GM10248 (cell line): ENCODE measurements around the gene SCFD2.

Experiments used
- CTCF ChIA-PET: fragments of 300-600 bp; sonication (Branson Sonifier 250); formaldehyde crosslinking; extraction: SDS; loops from one replicate; lab custom pipeline; 2021; ENCODE audit warnings: antibody characterized with exemption; lab: Yijun Ruan, JAX
- POLR2A ChIA-PET: fragments of 350-650 bp; sonication (Branson Sonifier 250); formaldehyde crosslinking; extraction: SDS; loops from one replicate; lab custom pipeline; 2020; ENCODE audit warnings: antibody characterized with exemption; lab: Yijun Ruan, JAX
- DNase-seq: peaks from one replicate; pipeline ENCODE4 v3.0.0; 2012; ENCODE audit errors: extremely low spot score
- CTCF ChIP-seq: IDR thresholded peaks from 2 replicates; pipeline ENCODE4 v1.5.1; 2012; ENCODE audit warnings: mild to moderate bottlenecking, low read depth; ENCODE audit errors: extremely low read depth, missing control alignments, control extremely low read depth

Gene SCFD2

GRCh38 chr4:53120778-53121177, 245.1 kb downstream of the SCFD2 start:
- no peak for TF ChIP-seq CTCF
- CTCF ChIA-PET = interaction anchor here (1.7 kb wide), 1 partner anchor 11 kb away, joined by 4 read pairs; no protein-coding TSS in a partner anchor
- DNase-seq = no peak
- POLR2A ChIA-PET = no interaction called here

- no peak for DNase-seq
- CTCF ChIA-PET = interaction anchor here (0.9 to 1.1 kb wide), 2 partner anchors 9 to 12 kb away, joined by 3 read pairs; no protein-coding TSS in a partner anchor
- TF ChIP-seq CTCF = no peak
- POLR2A ChIA-PET = no interaction called here
These were observed 246.2 kb downstream of the SCFD2 start for GRCh38 chr4:53119680-53120079.

GRCh38 chr4:53118676-53119075, 247.2 kb downstream of the SCFD2 start:
- no peak for DNase-seq
- ChIA-PET POLR2A (no interaction called here), CTCF (interaction anchor here (0.9 to 1.1 kb wide), 2 partner anchors 10 to 13 kb away, joined by 3 read pairs; no protein-coding TSS in a partner anchor)
- no peak for TF ChIP-seq CTCF

GRCh38 chr4:53116954-53117353, 248.9 kb downstream of the SCFD2 start:
- CTCF ChIA-PET = interaction anchor here (1.0 to 1.4 kb wide), 4 partner anchors 9 to 1117 kb away, joined by 3 to 4 read pairs (median 4); no protein-coding TSS in a partner anchor
- no peak for DNase-seq
- POLR2A ChIA-PET = no interaction called here
- TF ChIP-seq CTCF = no peak

- no peak for TF ChIP-seq CTCF
- DNase-seq = no peak
- POLR2A ChIA-PET = no interaction called here
- CTCF ChIA-PET = no interaction called here
These were observed 252.2 kb downstream of the SCFD2 start for GRCh38 chr4:53113431-53114225.

- DNase-seq = no peak
- ChIA-PET POLR2A (no interaction called here), CTCF (interaction anchor here (2.2 kb wide), 1 partner anchor 11 kb away, joined by 4 read pairs; no protein-coding TSS in a partner anchor)
- TF ChIP-seq CTCF = no peak
These were observed 260.5 kb downstream of the SCFD2 start for GRCh38 chr4:53105313-53105712.
